ENCODE measurements around the gene CYP26A1.

The CYP26A1 gene

GRCh38 chr10:93068411-93069244 is 5.1 kb upstream of the CYP26A1 start:
- peak; percentile 33 to 58 for DNase-seq (ENCODE audit: low read depth in 2 of 2)
- no peak overlapping the region for H3K4me3 ChIP-seq (replicated peaks in 1 of 2; ENCODE audit: low read depth in 2 of 2, low read length in 2 of 2)
- TF ChIP-seq, protein P1, sequence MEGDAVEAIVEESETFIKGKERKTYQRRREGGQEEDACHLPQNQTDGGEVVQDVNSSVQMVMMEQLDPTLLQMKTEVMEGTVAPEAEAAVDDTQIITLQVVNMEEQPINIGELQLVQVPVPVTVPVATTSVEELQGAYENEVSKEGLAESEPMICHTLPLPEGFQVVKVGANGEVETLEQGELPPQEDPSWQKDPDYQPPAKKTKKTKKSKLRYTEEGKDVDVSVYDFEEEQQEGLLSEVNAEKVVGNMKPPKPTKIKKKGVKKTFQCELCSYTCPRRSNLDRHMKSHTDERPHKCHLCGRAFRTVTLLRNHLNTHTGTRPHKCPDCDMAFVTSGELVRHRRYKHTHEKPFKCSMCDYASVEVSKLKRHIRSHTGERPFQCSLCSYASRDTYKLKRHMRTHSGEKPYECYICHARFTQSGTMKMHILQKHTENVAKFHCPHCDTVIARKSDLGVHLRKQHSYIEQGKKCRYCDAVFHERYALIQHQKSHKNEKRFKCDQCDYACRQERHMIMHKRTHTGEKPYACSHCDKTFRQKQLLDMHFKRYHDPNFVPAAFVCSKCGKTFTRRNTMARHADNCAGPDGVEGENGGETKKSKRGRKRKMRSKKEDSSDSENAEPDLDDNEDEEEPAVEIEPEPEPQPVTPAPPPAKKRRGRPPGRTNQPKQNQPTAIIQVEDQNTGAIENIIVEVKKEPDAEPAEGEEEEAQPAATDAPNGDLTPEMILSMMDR (IDR thresholded peaks at IDR 0.05; ENCODE audit: low read depth, low read length), result no peak

GRCh38 chr10:93069245-93069561 is 4.5 kb upstream of the CYP26A1 start:
- no peak overlapping the region for H3K4me3 ChIP-seq (replicated peaks in 1 of 2; ENCODE audit: low read depth in 2 of 2, low read length in 2 of 2)
- TF ChIP-seq, protein P1 (IDR thresholded peaks at IDR 0.05; ENCODE audit: low read depth, low read length), result no peak
- no peak for DNase-seq (ENCODE audit: low read depth in 2 of 2)

- H3K4me3 ChIP-seq (replicated peaks in 1 of 2; ENCODE audit: low read depth in 2 of 2, low read length in 2 of 2), result no peak overlapping the region
- TF ChIP-seq, protein P1 (IDR thresholded peaks at IDR 0.05; ENCODE audit: low read depth, low read length), result no peak
- DNase-seq (ENCODE audit: low read depth in 2 of 2), result no peak
Observed at GRCh38 chr10:93070378-93071176, 3.1 kb upstream of the CYP26A1 start.

- no peak for DNase-seq (ENCODE audit: low read depth in 2 of 2)
- TF ChIP-seq, protein P1 (IDR thresholded peaks at IDR 0.05; ENCODE audit: low read depth, low read length), result no peak
- no peak overlapping the region for H3K4me3 ChIP-seq (replicated peaks in 1 of 2; ENCODE audit: low read depth in 2 of 2, low read length in 2 of 2)
Observed at GRCh38 chr10:93071177-93071472, 2.6 kb upstream of the CYP26A1 start.

GRCh38 chr10:93071674-93072224 is 1.9 kb upstream of the CYP26A1 start:
- H3K4me3 ChIP-seq (replicated peaks in 1 of 2; ENCODE audit: low read depth in 2 of 2, low read length in 2 of 2), result peak overlapping the region in 1 of 2 donors; percentile 27
- TF ChIP-seq, protein P1 (IDR thresholded peaks at IDR 0.05; ENCODE audit: low read depth, low read length), result no peak
- DNase-seq (ENCODE audit: low read depth in 2 of 2), result no peak

DNA sequence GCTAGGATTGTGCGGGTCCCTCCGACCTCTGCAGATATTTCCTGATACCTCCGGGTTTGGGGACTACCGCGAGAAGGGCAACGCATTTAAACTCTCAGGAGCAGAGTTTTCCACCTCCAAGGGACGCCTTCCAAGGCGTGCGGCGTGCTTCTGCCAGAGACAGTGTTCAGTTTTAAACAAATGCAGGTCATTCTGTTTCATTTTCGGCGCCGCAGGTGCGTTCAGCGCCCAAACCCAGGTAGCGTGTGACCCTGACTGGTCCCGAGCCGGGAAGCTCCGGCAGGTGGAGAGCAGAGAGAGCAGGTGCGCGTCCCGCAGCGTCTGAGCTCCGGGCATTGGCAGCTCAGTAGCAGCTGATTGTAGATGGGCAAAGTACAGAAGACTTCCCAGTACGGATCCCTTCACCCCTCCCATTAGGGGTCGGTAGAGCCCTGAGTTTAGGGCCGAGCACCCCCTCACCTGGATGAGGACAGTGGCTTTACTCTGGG is 1.4 kb upstream of the CYP26A1 start:
- no peak for DNase-seq (ENCODE audit: low read depth in 2 of 2)
- H3K4me3 ChIP-seq (replicated peaks in 1 of 2; ENCODE audit: low read depth in 2 of 2, low read length in 2 of 2), result peak overlapping the region in 1 of 2 donors; percentile 27
- TF ChIP-seq, protein P1 (IDR thresholded peaks at IDR 0.05; ENCODE audit: low read depth, low read length), result no peak

All from cardiac fibroblast (primary cell).